ENCODE data around the gene EMP1. TPM values are rescaled to one million over a fixed set of nuclear protein-coding genes. Genes with fewer than 3 reads are reported as not detected.
"Not testable (repeated sequence)": the region's sequence is repeated elsewhere in the genome, so short reads cannot be mapped to it uniquely, and the experiment has no call there.

EMP1 gene
- total RNA-seq, 1 donor from 2014 or later: 273 TPM

DNA sequence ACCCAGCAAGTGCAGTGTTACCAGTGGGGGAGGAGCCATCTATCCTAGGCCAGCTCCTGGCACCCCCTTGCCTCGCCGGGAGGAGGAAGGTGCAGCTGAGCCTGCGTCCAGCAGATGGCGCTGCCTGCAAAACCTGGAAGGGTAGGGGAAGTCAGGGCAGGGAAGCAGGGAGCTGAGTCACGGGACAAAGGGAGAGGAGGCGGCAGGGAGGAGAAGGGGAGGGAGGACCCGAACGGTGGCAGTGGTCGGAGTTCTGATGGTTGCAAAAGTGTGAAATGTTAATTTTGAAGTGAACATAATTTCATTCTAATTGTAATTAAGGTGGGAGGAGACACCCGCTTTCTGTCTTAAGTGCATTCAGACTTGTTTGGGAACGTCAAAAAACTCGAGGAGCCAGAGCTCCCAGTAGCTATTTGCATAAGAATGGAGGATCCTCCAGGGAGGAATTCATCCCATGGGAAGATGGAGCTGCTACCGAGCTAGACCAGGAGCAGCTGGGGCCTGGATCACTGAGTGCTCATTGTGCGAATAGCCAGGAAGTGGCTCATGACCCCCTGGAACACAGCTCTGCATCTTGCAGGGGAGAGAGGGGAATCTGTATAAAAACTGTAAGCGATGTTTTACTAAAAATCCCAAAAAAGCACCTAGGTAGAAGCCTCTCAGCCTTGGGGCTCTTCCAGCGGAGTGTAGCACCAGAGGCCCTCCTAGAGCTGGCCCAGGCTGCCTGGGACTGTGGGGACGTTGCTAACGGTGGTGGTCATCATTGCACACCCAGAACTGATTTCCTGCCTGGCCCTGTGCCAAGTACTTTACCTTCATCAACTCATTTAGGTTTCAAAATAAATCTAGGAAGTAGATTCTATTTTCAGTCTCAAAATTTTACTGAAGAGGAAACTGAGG lies 59.5 kb downstream of the EMP1 start:
- Mint-ChIP-seq H3K36me3 (ENCODE audit: low read depth, unreplicated experiment) (no peaks in the 10 kb centered on the region), H3K27me3 (ENCODE audit: unreplicated experiment) (peaks cover 2% of the 10 kb centered on the region)
- TF ChIP-seq, protein P1, sequence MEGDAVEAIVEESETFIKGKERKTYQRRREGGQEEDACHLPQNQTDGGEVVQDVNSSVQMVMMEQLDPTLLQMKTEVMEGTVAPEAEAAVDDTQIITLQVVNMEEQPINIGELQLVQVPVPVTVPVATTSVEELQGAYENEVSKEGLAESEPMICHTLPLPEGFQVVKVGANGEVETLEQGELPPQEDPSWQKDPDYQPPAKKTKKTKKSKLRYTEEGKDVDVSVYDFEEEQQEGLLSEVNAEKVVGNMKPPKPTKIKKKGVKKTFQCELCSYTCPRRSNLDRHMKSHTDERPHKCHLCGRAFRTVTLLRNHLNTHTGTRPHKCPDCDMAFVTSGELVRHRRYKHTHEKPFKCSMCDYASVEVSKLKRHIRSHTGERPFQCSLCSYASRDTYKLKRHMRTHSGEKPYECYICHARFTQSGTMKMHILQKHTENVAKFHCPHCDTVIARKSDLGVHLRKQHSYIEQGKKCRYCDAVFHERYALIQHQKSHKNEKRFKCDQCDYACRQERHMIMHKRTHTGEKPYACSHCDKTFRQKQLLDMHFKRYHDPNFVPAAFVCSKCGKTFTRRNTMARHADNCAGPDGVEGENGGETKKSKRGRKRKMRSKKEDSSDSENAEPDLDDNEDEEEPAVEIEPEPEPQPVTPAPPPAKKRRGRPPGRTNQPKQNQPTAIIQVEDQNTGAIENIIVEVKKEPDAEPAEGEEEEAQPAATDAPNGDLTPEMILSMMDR (IDR thresholded peaks at IDR 0.05; ENCODE audit: unreplicated experiment): peak; percentile 97

DNA sequence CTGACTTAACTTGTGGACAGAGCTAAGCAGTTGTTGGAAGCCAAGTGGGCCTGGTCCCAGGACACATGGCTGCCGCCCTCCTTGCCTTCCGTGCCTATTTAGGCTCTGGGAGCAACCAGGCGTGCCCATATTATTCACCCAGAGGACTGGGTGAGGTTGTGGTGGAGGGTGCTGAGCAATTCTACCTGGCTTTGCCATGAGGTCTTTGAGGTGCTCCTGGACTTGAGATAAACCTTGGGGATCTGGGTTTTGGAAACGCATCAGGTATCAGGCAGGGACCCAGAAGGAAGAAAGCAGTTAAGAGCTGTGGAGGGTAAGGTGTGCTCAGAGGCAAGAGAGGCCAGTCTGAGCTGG lies 60.1 kb downstream of the EMP1 start:
- TF ChIP-seq, protein P1 (IDR thresholded peaks at IDR 0.05; ENCODE audit: unreplicated experiment): no peak
- DNase-seq (ENCODE audit: low spot score): no peak
- Mint-ChIP-seq H3K4me3 (ENCODE audit: unreplicated experiment) (no peak overlapping the region), H3K36me3 (ENCODE audit: low read depth, unreplicated experiment) (no peaks in the 10 kb centered on the region), H3K27me3 (ENCODE audit: unreplicated experiment) (peaks cover 2% of the 10 kb centered on the region), H3K27ac (ENCODE audit: unreplicated experiment) (peak overlapping the region; percentile 88), H3K4me1 (ENCODE audit: unreplicated experiment) (peaks cover 37% of the 10 kb centered on the region), H3K9me3 (ENCODE audit: unreplicated experiment) (no peaks in the 10 kb centered on the region)

More for the DNA sequence above, 59.5 kb downstream of the EMP1 start:
- Mint-ChIP-seq H3K4me3 (ENCODE audit: unreplicated experiment) (peak overlapping the region; percentile 42), H3K4me1 (ENCODE audit: unreplicated experiment) (peaks cover 37% of the 10 kb centered on the region), H3K9me3 (ENCODE audit: unreplicated experiment) (no peaks in the 10 kb centered on the region), H3K27ac (ENCODE audit: unreplicated experiment) (peak overlapping the region; percentile 61)
- peak; percentile 98 for DNase-seq (ENCODE audit: low spot score)

DNA sequence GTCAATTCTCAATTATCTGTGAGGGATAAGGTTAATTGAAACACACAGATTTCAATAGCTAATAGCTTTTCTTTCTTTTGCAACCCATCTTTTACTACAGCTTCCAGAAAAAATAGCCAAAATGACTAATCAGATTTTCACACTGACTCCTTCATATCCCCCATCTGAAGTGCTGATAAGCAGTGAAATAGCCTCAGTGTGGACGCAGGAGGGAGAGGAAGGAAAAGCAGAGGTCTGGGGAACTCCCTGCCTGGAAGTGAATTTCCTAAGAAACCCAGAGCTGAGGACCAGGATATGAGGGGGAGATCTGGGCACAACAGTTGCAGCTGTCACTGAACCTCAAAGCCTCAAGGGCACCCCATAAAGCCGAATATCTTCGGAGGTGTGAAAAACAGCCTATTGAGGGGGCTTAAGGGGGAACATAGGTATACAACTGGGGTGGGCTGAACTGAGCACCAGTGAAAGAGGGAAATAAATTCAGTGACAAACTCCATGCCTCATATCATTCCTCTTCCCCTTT lies 60.9 kb downstream of the EMP1 start:
- H3K36me3 Mint-ChIP-seq (ENCODE audit: low read depth, unreplicated experiment): no peaks in the 10 kb centered on the region
- no peak for DNase-seq (ENCODE audit: low spot score)
- peak overlapping the region; percentile 77 for H3K27ac Mint-ChIP-seq (ENCODE audit: unreplicated experiment)
- H3K27me3 Mint-ChIP-seq (ENCODE audit: unreplicated experiment): peaks cover 2% of the 10 kb centered on the region
- TF ChIP-seq, protein P1 (IDR thresholded peaks at IDR 0.05; ENCODE audit: unreplicated experiment): no peak
- H3K4me1 Mint-ChIP-seq (ENCODE audit: unreplicated experiment): peaks cover 37% of the 10 kb centered on the region
- H3K9me3 Mint-ChIP-seq (ENCODE audit: unreplicated experiment): no peaks in the 10 kb centered on the region
- no peak overlapping the region for H3K4me3 Mint-ChIP-seq (ENCODE audit: unreplicated experiment)

DNA sequence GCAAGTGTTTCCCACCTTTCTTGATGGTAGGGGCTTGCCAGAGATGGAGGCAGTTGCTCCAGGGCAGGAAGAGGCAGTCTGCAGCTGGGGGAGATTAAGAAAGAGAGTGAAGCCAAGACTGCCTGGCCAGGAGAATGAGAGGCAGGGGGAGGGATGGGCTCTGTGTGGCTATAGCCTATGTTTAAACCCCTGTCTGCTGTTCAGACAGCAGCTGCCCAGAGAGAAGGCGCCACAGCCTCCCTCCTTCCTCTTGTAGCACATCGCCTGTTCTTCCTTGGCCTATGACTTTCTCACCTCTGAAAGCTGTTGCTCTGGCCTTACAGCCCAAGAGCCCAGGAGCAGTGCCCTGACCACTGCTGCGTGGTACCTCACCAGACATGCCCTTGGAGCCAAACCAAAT lies 61.7 kb downstream of the EMP1 start:
- H3K4me3 Mint-ChIP-seq (ENCODE audit: unreplicated experiment): no peak overlapping the region
- no peaks in the 10 kb centered on the region for H3K36me3 Mint-ChIP-seq (ENCODE audit: low read depth, unreplicated experiment)
- H3K9me3 Mint-ChIP-seq (ENCODE audit: unreplicated experiment): no peaks in the 10 kb centered on the region
- DNase-seq (ENCODE audit: low spot score): no peak
- H3K4me1 Mint-ChIP-seq (ENCODE audit: unreplicated experiment): peaks cover 37% of the 10 kb centered on the region
- TF ChIP-seq, protein P1 (IDR thresholded peaks at IDR 0.05; ENCODE audit: unreplicated experiment): no peak
- peaks cover 2% of the 10 kb centered on the region for H3K27me3 Mint-ChIP-seq (ENCODE audit: unreplicated experiment)
- H3K27ac Mint-ChIP-seq (ENCODE audit: unreplicated experiment): no peak overlapping the region

DNA sequence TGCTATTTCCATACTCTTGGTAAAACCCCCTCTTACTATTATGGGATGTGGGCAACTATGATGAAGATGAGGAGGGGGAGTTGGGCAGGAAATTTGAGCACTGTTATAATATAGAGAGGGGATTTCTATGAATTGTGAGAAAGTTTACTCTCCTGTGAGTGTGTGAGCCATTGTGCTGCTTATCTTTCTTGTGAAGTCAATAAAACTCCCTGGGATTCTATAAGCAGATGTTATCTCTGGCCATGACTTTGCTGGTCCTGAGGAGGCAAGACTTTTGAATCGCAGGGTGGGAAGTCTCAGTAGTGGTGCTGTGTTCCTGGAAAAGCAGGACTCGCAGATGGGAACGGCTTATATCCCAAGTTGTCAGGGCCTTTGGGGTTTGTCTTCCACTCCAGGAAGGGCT lies 62.2 kb downstream of the EMP1 start:
- H3K4me1 Mint-ChIP-seq (ENCODE audit: unreplicated experiment): peaks cover 37% of the 10 kb centered on the region
- TF ChIP-seq, protein P1 (IDR thresholded peaks at IDR 0.05; ENCODE audit: unreplicated experiment): no peak

DNA sequence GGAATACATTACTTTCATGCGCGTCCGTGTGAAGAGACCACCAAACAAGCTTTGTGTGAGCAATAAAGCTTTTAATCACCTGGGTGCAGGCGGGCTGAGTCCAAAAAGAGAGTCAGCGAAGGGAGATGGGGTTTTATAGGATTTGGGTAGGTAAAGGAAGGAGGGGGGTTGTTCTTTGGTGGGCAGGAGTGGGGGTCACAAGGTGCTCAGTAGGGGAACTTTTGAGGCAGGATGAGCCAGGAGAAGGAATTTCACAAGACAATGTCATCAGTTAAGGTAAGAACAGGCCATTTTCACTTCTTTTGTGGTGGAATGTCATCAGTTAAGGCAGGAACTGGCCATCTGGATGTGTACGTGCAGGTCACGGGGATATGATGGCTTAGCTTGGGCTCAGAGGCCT lies 63.1 kb downstream of the EMP1 start:
- not testable (repeated sequence) for H3K9me3 Mint-ChIP-seq (ENCODE audit: unreplicated experiment); H3K27me3 Mint-ChIP-seq (ENCODE audit: unreplicated experiment); DNase-seq (ENCODE audit: low spot score); H3K27ac Mint-ChIP-seq (ENCODE audit: unreplicated experiment); H3K4me3 Mint-ChIP-seq (ENCODE audit: unreplicated experiment); H3K36me3 Mint-ChIP-seq (ENCODE audit: low read depth, unreplicated experiment)
- peaks cover 37% of the 10 kb centered on the region for H3K4me1 Mint-ChIP-seq (ENCODE audit: unreplicated experiment)

More for the DNA sequence above, 62.2 kb downstream of the EMP1 start:
- H3K27me3 Mint-ChIP-seq (ENCODE audit: unreplicated experiment): peaks cover 2% of the 10 kb centered on the region
- H3K36me3 Mint-ChIP-seq (ENCODE audit: low read depth, unreplicated experiment): peaks cover 1% of the 10 kb centered on the region
- no peak overlapping the region for H3K27ac Mint-ChIP-seq (ENCODE audit: unreplicated experiment)
- no peak overlapping the region for H3K4me3 Mint-ChIP-seq (ENCODE audit: unreplicated experiment)
- DNase-seq (ENCODE audit: low spot score): no peak
- no peaks in the 10 kb centered on the region for H3K9me3 Mint-ChIP-seq (ENCODE audit: unreplicated experiment)

DNA sequence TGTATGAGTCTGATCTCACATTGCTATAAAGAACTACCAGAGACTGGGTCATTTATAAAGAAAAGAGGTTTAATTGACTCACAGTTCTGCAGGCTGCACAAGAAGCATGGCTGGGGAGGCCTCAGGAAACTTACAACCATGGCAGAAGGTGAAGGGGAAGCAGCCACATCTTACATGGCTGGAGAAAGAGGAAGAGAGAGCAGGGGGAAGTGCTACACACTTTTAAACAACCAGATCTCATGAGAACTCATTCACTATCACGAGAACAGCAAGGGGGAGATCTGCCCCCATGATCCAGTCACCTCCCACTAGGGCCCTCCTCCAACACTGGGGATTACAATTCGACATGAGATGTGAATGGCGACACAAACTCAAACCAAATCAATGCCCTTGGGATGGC lies 71.3 kb downstream of the EMP1 start:
- not testable (repeated sequence) for H3K4me1 Mint-ChIP-seq (ENCODE audit: unreplicated experiment); H3K36me3 Mint-ChIP-seq (ENCODE audit: low read depth, unreplicated experiment); DNase-seq (ENCODE audit: low spot score); H3K4me3 Mint-ChIP-seq (ENCODE audit: unreplicated experiment); H3K9me3 Mint-ChIP-seq (ENCODE audit: unreplicated experiment); H3K27me3 Mint-ChIP-seq (ENCODE audit: unreplicated experiment)
- H3K27ac Mint-ChIP-seq (ENCODE audit: unreplicated experiment): peak overlapping the region; percentile 25
